ENCODE measurements around the gene PITPNC1. TPM values are rescaled to one million over a fixed set of nuclear protein-coding genes. Genes with fewer than 3 reads are reported as not detected.

The PITPNC1 gene
- total and polyA plus RNA-seq, 2 donors (not counting 3 experiments of a cell fraction or from before 2014, with no cell fraction given): 2.4 to 9.6 TPM

- no peak for DNase-seq (ENCODE audit: low read depth, low spot score)
- Histone ChIP-seq H3K9ac (replicated peaks; ENCODE audit: extremely low read depth, insufficient read depth, low read length) (no peak overlapping the region), H3K9me1 (replicated peaks; ENCODE audit: control insufficient read depth, extremely low read depth, insufficient read depth, low read length) (no peaks in the 10 kb centered on the region), H3K27ac (ENCODE audit: insufficient read depth, low read depth, low read length) (no peak overlapping the region), H3K4me2 (ENCODE audit: insufficient read depth, low read length) (no peak overlapping the region), H3K9me3 (replicated peaks; ENCODE audit: control insufficient read depth, insufficient read depth, low read length) (no peaks in the 10 kb centered on the region), H3K27me3 (ENCODE audit: control insufficient read depth in 2 of 2, insufficient read depth in 2 of 2, low read length in 2 of 2) (no peaks in the 10 kb centered on the region), H3K36me3 (ENCODE audit: control insufficient read depth in 2 of 2, extremely low read depth in 1 of 2, insufficient read depth in 2 of 2, low read length in 2 of 2) (peaks cover 20 to 29% of the 10 kb centered on the region in 2 experiments), H3K79me2 (ENCODE audit: control insufficient read depth, insufficient read depth, low read length) (peaks cover 5% of the 10 kb centered on the region), H3K4me3 (replicated peaks in 1 of 3; ENCODE audit: insufficient read depth in 1 of 3, low read depth in 1 of 3, low read length in 3 of 3) (no peak overlapping the region), H4K20me1 (replicated peaks; ENCODE audit: control insufficient read depth, extremely low read depth, insufficient read depth, low read length) (no peaks in the 10 kb centered on the region), H3K4me1 (ENCODE audit: control insufficient read depth, extremely low read depth, insufficient read depth, low read length) (no peaks in the 10 kb centered on the region), H2AFZ (ENCODE audit: low read depth, low read length) (no peak overlapping the region)
- CTCF ChIA-PET: no interaction called here
- POLR2A ChIA-PET: interaction anchor here (0.5 kb wide), 1 partner anchor 464 kb away, joined by 6 read pairs; no protein-coding TSS in a partner anchor
- intact Hi-C loops (cut with micrococcal nuclease) (no loop called here), dilution Hi-C loops (cut with MboI; ENCODE audit: extremely low pct_ligation_motif_present, low sequenced_read_pairs) (no loop called here)
- FAIRE-seq: peak; percentile 4
- BruUV-seq (replicated peaks): no TSS peak
- TF ChIP-seq FOS (IDR thresholded peaks at IDR 0.05; ENCODE audit: borderline replicate concordance, insufficient read depth, low read length) (no peak), MYC (IDR thresholded peaks at IDR 0.05; ENCODE audit: low read depth, low read length) (no peak), GATA2 (IDR thresholded peaks at IDR 0.05; ENCODE audit: insufficient read depth, insufficient read length, low read depth, low read length) (no peak), JUN (IDR thresholded peaks at IDR 0.05; ENCODE audit: borderline replicate concordance, insufficient read depth, insufficient read length, low read depth) (no peak), POLR2A (IDR thresholded peaks at IDR 0.05; ENCODE audit: low read depth, low read length) (no peak), CTCF (IDR thresholded peaks at IDR 0.05; ENCODE audit: extremely low read depth in 1 of 2, insufficient read depth in 1 of 2, low read depth in 1 of 2, low read length in 2 of 2) (no peak), EZH2 (IDR thresholded peaks at IDR 0.05; ENCODE audit: borderline replicate concordance, low read depth, low read length, severe bottlenecking) (no peak)
- TF ChIP-seq, protein P1, sequence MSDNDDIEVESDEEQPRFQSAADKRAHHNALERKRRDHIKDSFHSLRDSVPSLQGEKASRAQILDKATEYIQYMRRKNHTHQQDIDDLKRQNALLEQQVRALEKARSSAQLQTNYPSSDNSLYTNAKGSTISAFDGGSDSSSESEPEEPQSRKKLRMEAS (IDR thresholded peaks at IDR 0.05; ENCODE audit: insufficient read depth, insufficient read length): no peak
These were observed 348.3 kb downstream of the PITPNC1 start for GRCh38 chr17:67725373-67725791.

All from endothelial cell of umbilical vein (primary cell).